Activated CD8-positive, alpha-beta memory T cell treated with anti-CD3 and anti-CD28 coated beads, Interleukin-2, amount 50 U/mL, for 24 hours (primary cell): ENCODE data around the gene TNFRSF11A.

ENCODE experiments used
- DNase-seq: peaks from one replicate; pipeline ENCODE4 v3.0.0-alpha.2; 2020; ENCODE audit errors: extremely low read depth

The TNFRSF11A gene

GRCh38 chr18:62343316-62343715, 18.2 kb downstream of the TNFRSF11A start:
- no peak for DNase-seq

DNA sequence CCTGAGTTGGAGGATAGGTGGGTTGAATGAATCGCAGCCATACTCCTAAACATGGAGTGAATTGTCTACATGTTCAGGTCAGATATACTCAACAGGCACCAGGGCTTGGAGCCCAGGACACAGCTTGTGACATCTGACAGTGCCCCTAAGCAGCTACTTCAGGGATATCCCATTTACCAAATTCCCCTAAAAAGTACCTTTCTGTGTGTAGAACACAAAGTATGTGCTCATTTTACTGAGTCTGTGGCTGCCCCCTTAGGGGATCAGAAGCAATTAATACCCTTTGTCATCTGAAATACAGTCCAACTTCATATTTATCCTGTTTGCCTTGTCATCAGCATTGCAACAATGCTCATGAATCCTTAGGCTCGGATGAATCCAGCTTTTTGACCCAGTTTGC, 20.8 kb downstream of the TNFRSF11A start:
- DNase-seq, result no peak

GRCh38 chr18:62346333-62347088, 21.4 kb downstream of the TNFRSF11A start:
- no peak for DNase-seq

DNA sequence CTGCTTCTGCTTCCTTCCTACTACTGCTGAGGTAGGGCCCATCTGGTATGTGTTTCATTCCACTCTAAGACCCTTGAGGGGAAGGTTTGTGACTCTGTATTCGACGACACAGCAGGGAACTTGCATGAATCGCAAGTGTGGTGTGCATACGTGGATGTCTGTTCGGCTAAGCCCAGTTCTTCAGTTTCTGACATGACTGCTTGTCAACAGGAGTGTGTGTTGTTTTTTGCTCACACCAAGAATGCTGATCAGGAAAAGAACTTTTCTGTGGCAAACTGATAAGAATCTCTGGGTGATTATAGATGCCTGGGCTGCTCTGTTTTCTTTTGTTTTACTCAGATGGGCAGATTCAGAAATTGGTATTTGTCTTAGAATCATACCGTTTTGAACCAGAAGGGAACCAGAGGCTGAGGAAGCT, 22.0 kb downstream of the TNFRSF11A start:
- DNase-seq, result no peak

DNA sequence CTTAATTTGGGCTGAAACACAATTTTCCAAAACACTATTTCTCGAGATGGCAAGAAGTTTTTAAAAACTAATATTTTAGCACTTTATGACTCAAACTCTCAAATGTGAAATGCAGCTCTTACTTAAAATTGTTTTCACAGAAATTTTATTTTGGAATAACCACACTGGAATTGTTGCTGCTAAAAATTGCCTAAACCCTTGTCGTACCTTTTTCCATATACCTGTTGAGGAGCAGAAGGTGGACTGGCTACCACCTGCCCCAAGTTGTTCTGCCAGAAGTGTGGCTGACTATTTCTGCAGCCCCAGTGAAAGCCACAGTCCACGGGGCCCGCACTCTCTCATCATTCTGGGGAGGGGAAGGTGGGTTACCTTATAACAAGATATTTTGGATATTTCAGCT, 23.4 kb downstream of the TNFRSF11A start:
- no peak for DNase-seq

GRCh38 chr18:62353170-62353569, 28.1 kb downstream of the TNFRSF11A start:
- no peak for DNase-seq

GRCh38 chr18:62354151-62354550, 29.0 kb downstream of the TNFRSF11A start:
- DNase-seq, result no peak

- DNase-seq, result no peak
Observed at GRCh38 chr18:62357079-62357719, 32.1 kb downstream of the TNFRSF11A start.

- DNase-seq, result no peak
Observed at GRCh38 chr18:62360805-62361204, 35.7 kb downstream of the TNFRSF11A start.

DNA sequence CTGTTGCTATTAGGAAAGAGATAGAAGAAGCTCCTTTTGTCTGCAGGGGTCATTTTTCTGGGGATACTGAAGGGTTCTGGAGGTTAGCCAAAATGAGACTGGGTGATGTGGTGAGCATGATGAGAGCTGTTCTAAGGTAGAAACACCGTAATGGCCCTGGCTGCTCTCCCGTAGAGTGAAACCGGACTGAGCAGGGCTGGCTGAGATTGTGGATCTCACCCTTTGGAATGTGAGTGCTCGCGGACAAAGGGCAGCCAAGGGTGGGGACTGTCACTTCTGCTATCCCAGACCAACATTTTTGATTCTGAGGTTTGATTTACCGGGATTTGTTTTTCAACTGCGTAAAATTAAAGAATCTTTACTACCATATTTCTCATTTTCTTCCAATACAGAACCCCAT, 36.2 kb downstream of the TNFRSF11A start:
- no peak for DNase-seq

- no peak for DNase-seq
Observed at GRCh38 chr18:62364558-62364957, 39.4 kb downstream of the TNFRSF11A start.

DNA sequence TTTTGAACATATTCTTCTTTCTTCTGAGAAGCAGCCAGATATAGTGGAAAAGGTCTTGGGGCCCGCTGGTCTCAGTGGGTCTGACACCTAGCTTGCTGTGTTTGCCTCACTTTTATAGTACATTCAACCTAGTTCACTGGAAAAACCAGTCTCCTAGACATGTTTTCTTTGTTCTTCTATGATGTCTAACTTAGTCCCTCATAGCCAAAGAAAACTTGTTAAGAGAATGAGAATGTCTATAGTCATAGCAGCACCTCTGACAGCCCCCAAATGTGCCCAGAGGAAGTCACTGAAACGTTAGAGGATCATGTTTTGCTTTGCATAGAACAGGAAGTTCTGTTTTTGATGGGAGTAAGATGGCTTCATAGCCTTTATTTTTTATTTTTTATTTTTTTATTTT, 40.3 kb downstream of the TNFRSF11A start:
- DNase-seq, result no peak

DNA sequence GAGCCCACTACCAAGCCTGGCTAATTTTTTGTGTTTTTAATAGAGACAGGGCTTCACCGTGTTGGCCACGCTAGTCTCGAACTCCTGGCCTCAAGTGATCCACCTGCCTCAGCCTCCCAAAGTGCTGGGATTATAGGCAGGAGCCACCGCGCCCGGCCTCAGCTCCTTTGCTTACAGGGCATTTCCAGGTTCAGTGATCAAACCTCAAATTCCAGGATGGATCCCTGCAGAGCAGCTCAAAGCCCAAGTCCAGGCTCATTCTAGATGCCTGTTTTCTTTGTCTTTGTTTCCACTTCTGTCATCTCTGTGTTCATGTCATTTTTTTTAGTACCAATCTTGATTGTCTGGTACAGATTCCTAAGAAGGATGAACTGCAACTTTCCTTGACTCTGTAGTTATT, 41.9 kb downstream of the TNFRSF11A start:
- DNase-seq, result no peak

GRCh38 chr18:62368100-62368499, 43.0 kb downstream of the TNFRSF11A start:
- DNase-seq, result no peak

DNA sequence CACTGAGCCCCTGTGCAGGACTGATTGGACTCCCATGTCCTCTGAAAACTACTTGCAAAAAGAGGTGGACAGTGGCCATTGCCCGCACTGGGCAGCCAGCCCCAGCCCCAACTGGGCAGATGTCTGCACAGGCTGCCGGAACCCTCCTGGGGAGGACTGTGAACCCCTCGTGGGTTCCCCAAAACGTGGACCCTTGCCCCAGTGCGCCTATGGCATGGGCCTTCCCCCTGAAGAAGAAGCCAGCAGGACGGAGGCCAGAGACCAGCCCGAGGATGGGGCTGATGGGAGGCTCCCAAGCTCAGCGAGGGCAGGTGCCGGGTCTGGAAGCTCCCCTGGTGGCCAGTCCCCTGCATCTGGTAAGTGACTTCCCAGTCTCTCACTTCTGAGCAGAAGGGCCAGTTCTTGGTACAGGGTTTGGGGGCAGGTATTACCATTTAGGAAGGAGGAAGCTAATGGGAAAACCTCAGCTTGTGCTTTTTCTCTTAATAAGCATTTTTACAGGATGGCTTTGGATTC, 44.1 kb downstream of the TNFRSF11A start:
- DNase-seq, result no peak

DNA sequence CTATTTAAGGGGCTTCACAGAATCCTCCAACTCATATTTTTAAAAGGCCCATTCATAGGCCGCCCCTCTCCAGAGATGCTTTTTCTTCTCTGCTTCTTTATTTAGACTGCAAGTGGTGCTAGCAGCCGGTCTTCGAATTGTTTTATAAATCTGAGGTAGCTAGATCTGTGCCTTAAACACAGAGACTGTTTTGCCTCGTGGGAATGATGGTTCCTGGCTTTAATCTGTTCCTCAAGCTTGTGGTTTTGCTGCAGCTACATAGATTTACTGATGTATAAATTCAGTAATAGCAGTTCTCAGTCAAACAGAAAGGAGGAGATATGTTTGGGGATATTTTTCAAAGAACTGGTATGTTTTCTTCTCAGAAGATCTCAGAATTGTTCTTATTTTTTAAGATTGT, 45.3 kb downstream of the TNFRSF11A start:
- DNase-seq, result no peak

GRCh38 chr18:62371436-62371835, 46.3 kb downstream of the TNFRSF11A start:
- DNase-seq, result no peak

- DNase-seq, result no peak
Observed at GRCh38 chr18:62372156-62372555, 47.0 kb downstream of the TNFRSF11A start.

DNA sequence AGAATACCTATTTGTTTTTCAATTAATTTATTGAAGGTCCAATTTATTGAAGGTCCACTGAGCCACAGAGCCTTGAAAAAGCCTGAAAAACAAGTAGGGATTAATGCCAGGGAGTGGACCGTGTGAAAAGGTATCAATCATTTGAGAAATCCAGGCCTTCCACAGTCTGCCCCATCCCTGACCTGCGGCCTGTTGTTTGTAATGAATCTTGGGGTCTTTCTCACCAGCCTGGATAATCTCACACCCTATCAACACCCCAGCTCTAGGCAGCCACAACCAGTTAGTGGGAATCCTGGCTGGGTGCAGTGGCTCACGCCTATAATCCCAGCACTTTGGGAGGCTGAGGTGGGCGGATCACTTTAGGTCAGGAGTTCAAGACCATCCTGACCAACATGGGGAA, 47.8 kb downstream of the TNFRSF11A start:
- DNase-seq, result no peak

GRCh38 chr18:62374410-62374965, 49.4 kb downstream of the TNFRSF11A start:
- DNase-seq, result no peak

DNA sequence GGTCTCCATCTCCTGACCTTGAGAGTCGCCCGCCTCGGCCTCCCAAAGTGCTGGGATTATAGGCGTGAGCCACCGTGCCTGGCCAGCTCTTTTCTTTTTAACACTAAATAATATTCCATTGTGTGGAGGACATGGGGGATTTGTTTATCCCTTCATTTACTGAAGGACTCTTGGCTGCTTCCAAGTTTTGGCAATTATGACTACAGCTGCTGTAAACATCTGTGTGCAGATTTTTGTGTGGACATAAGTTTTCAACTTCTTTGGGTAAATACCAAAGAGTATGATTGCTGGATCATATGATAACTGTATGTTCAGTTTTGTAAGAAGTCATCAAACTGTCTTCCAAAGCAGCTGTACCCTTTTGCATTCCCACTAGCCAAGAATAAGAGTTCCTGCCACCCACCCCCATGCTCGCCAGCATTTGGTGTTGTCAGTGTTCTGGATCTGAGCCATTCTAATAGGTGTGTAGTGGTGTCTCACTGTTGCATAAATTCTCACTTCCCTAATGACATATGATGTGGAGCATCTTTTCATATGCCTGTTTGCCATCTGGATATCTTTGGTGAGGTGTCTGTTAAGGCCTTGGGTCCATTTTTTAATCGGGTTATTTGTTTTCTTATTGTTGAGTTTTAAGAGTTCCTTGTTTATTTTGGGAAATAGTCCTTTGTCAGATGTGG, 52.2 kb downstream of the TNFRSF11A start:
- DNase-seq, result no peak

- no peak for DNase-seq
Observed at GRCh38 chr18:62379051-62379450, 53.9 kb downstream of the TNFRSF11A start.
